ENCODE measurements around the gene PPFIA4.

PPFIA4 gene

GRCh38 chr1:203084588-203085527 is 58.6 kb downstream of the PPFIA4 start:
- Histone ChIP-seq H3K9ac (ENCODE audit: low read length) (no peak overlapping the region), H3K27me3 (ENCODE audit: control insufficient read depth, insufficient read depth, low read length) (no peaks in the 10 kb centered on the region), H3K36me3 (ENCODE audit: control insufficient read depth, insufficient read depth, low read length) (no peaks in the 10 kb centered on the region), H3K4me1 (ENCODE audit: control insufficient read depth, insufficient read depth, low read length) (no peaks in the 10 kb centered on the region), H3K4me3 (ENCODE audit: low read length) (no peak overlapping the region), H3K27ac (ENCODE audit: low read depth, low read length) (no peak overlapping the region)

- no peaks in the 10 kb centered on the region for H3K36me3 ChIP-seq (ENCODE audit: control insufficient read depth, insufficient read depth, low read length)
- no peak within 1 kb of the TSS for H3K9ac ChIP-seq (ENCODE audit: low read length)
- no peaks in the 10 kb centered on the region for H3K27me3 ChIP-seq (ENCODE audit: control insufficient read depth, insufficient read depth, low read length)
- no peak within 1 kb of the TSS for H3K27ac ChIP-seq (ENCODE audit: low read depth, low read length)
- H3K4me1 ChIP-seq (ENCODE audit: control insufficient read depth, insufficient read depth, low read length), result no peaks in the 10 kb centered on the region
- no peak within 1 kb of the TSS for H3K4me3 ChIP-seq (ENCODE audit: low read length)
Observed at GRCh38 chr1:203085528-203086406, 59.5 kb downstream of the PPFIA4 start, which contains the start of gene MYOG. MYOG (minus strand) TSS chr1:203086012; CDS start chr1:203085961, 51 bp downstream.

GRCh38 chr1:203086992-203087763 is 60.9 kb downstream of the PPFIA4 start:
- Histone ChIP-seq H3K27me3 (ENCODE audit: control insufficient read depth, insufficient read depth, low read length) (no peaks in the 10 kb centered on the region), H3K27ac (ENCODE audit: low read depth, low read length) (no peak overlapping the region), H3K4me3 (ENCODE audit: low read length) (no peak overlapping the region)

GRCh38 chr1:203088441-203088840 is 62.1 kb downstream of the PPFIA4 start:
- H3K9ac ChIP-seq (ENCODE audit: low read length), result no peak overlapping the region
- no peak overlapping the region for H3K27ac ChIP-seq (ENCODE audit: low read depth, low read length)
- no peaks in the 10 kb centered on the region for H3K36me3 ChIP-seq (ENCODE audit: control insufficient read depth, insufficient read depth, low read length)
- H3K27me3 ChIP-seq (ENCODE audit: control insufficient read depth, insufficient read depth, low read length), result no peaks in the 10 kb centered on the region
- no peak overlapping the region for H3K4me3 ChIP-seq (ENCODE audit: low read length)
- no peaks in the 10 kb centered on the region for H3K4me1 ChIP-seq (ENCODE audit: control insufficient read depth, insufficient read depth, low read length)

More at GRCh38 chr1:203086992-203087763, 60.9 kb downstream of the PPFIA4 start:
- Histone ChIP-seq H3K4me1 (ENCODE audit: control insufficient read depth, insufficient read depth, low read length) (no peaks in the 10 kb centered on the region), H3K36me3 (ENCODE audit: control insufficient read depth, insufficient read depth, low read length) (no peaks in the 10 kb centered on the region), H3K9ac (ENCODE audit: low read length) (no peak overlapping the region)

GRCh38 chr1:203089001-203089650 is 62.8 kb downstream of the PPFIA4 start:
- no peaks in the 10 kb centered on the region for H3K4me1 ChIP-seq (ENCODE audit: control insufficient read depth, insufficient read depth, low read length)
- H3K27ac ChIP-seq (ENCODE audit: low read depth, low read length), result no peak overlapping the region
- no peak overlapping the region for H3K9ac ChIP-seq (ENCODE audit: low read length)
- no peaks in the 10 kb centered on the region for H3K27me3 ChIP-seq (ENCODE audit: control insufficient read depth, insufficient read depth, low read length)
- no peaks in the 10 kb centered on the region for H3K36me3 ChIP-seq (ENCODE audit: control insufficient read depth, insufficient read depth, low read length)
- H3K4me3 ChIP-seq (ENCODE audit: low read length), result no peak overlapping the region

GRCh38 chr1:203089651-203090045 is 63.4 kb downstream of the PPFIA4 start:
- Histone ChIP-seq H3K36me3 (ENCODE audit: control insufficient read depth, insufficient read depth, low read length) (no peaks in the 10 kb centered on the region), H3K4me3 (ENCODE audit: low read length) (no peak overlapping the region), H3K27me3 (ENCODE audit: control insufficient read depth, insufficient read depth, low read length) (no peaks in the 10 kb centered on the region), H3K27ac (ENCODE audit: low read depth, low read length) (no peak overlapping the region), H3K4me1 (ENCODE audit: control insufficient read depth, insufficient read depth, low read length) (no peaks in the 10 kb centered on the region), H3K9ac (ENCODE audit: low read length) (no peak overlapping the region)

- H3K36me3 ChIP-seq (ENCODE audit: control insufficient read depth, insufficient read depth, low read length), result no peaks in the 10 kb centered on the region
- no peaks in the 10 kb centered on the region for H3K27me3 ChIP-seq (ENCODE audit: control insufficient read depth, insufficient read depth, low read length)
- H3K9ac ChIP-seq (ENCODE audit: low read length), result no peak overlapping the region
- no peak overlapping the region for H3K4me3 ChIP-seq (ENCODE audit: low read length)
- H3K4me1 ChIP-seq (ENCODE audit: control insufficient read depth, insufficient read depth, low read length), result no peaks in the 10 kb centered on the region
- no peak overlapping the region for H3K27ac ChIP-seq (ENCODE audit: low read depth, low read length)
Observed at GRCh38 chr1:203090421-203091198, 64.3 kb downstream of the PPFIA4 start.

GRCh38 chr1:203091199-203091477 is 64.8 kb downstream of the PPFIA4 start:
- Histone ChIP-seq H3K36me3 (ENCODE audit: control insufficient read depth, insufficient read depth, low read length) (no peaks in the 10 kb centered on the region), H3K27ac (ENCODE audit: low read depth, low read length) (no peak overlapping the region), H3K27me3 (ENCODE audit: control insufficient read depth, insufficient read depth, low read length) (no peaks in the 10 kb centered on the region), H3K4me1 (ENCODE audit: control insufficient read depth, insufficient read depth, low read length) (no peaks in the 10 kb centered on the region), H3K4me3 (ENCODE audit: low read length) (no peak overlapping the region), H3K9ac (ENCODE audit: low read length) (no peak overlapping the region)

- no peaks in the 10 kb centered on the region for H3K27me3 ChIP-seq (ENCODE audit: control insufficient read depth, insufficient read depth, low read length)
- H3K4me3 ChIP-seq (ENCODE audit: low read length), result no peak overlapping the region
- no peaks in the 10 kb centered on the region for H3K36me3 ChIP-seq (ENCODE audit: control insufficient read depth, insufficient read depth, low read length)
- H3K27ac ChIP-seq (ENCODE audit: low read depth, low read length), result no peak overlapping the region
- no peaks in the 10 kb centered on the region for H3K4me1 ChIP-seq (ENCODE audit: control insufficient read depth, insufficient read depth, low read length)
- H3K9ac ChIP-seq (ENCODE audit: low read length), result no peak overlapping the region
Observed at GRCh38 chr1:203091761-203092330, 65.6 kb downstream of the PPFIA4 start.

GRCh38 chr1:203093754-203094410 is 67.6 kb downstream of the PPFIA4 start:
- no peak overlapping the region for H3K4me3 ChIP-seq (ENCODE audit: low read length)
- H3K4me1 ChIP-seq (ENCODE audit: control insufficient read depth, insufficient read depth, low read length), result no peaks in the 10 kb centered on the region
- no peak overlapping the region for H3K27ac ChIP-seq (ENCODE audit: low read depth, low read length)
- no peak overlapping the region for H3K9ac ChIP-seq (ENCODE audit: low read length)
- H3K36me3 ChIP-seq (ENCODE audit: control insufficient read depth, insufficient read depth, low read length), result no peaks in the 10 kb centered on the region
- no peaks in the 10 kb centered on the region for H3K27me3 ChIP-seq (ENCODE audit: control insufficient read depth, insufficient read depth, low read length)
